Activated CD8-positive, alpha-beta T cell treated with anti-CD3 and anti-CD28 coated beads for 36 hours (primary cell): Measurements from ENCODE around the gene PALLD. TPM values are rescaled to one million over a fixed set of nuclear protein-coding genes. Genes with fewer than 3 reads are reported as not detected.

Experiments
- ATAC-seq: fragments of 200-7000 bp; cut with Tn5 transposase; one replicate; pipeline ENCODE4 v1.10.0; 2021; ENCODE audit warnings: mild to moderate bottlenecking, moderate library complexity
- CTCF ChIA-PET: fragments of 350-600 bp; sonication (Branson Sonifier 250); formaldehyde crosslinking; loops from one replicate; lab custom pipeline; 2021; ENCODE audit warnings: antibody characterized with exemption; lab: Charles Lee
- POLR2A ChIA-PET: fragments of 350-600 bp; sonication (Branson Sonifier 250); formaldehyde crosslinking; loops from one replicate; lab custom pipeline; 2021; ENCODE audit warnings: antibody characterized with exemption; lab: Charles Lee
- DNase-seq: peaks from one replicate; pipeline ENCODE4 v3.0.0-alpha.2; 2020
- H3K27ac Mint-ChIP-seq: one replicate; pipeline ENCODE4 v1.8.0; 2021; ENCODE audit warnings: mild to moderate bottlenecking, mixed read lengths
- H3K27me3 Mint-ChIP-seq: one replicate; pipeline ENCODE4 v1.8.0; 2021; ENCODE audit warnings: mixed read lengths
- H3K36me3 Mint-ChIP-seq: one replicate; pipeline ENCODE4 v1.8.0; 2021; ENCODE audit warnings: low read depth, mixed read lengths
- H3K4me1 Mint-ChIP-seq: one replicate; pipeline ENCODE4 v1.8.0; 2021; ENCODE audit warnings: low read depth, mixed read lengths
- H3K4me3 Mint-ChIP-seq: one replicate; pipeline ENCODE4 v1.8.0; 2021; ENCODE audit warnings: mild to moderate bottlenecking, moderate library complexity, mixed read lengths
- H3K9me3 Mint-ChIP-seq: one replicate; pipeline ENCODE4 v1.8.0; 2021; ENCODE audit warnings: mixed read lengths
- CTCF ChIP-seq: fragments of 200-600 bp; IDR thresholded peaks from one replicate; pipeline ENCODE4 v1.8.0; 2022; ENCODE audit warnings: antibody characterized with exemption, mild to moderate bottlenecking
- intact Hi-C: fragments of 100-400 bp; cut with micrococcal nuclease; formaldehyde crosslinking; loops from one replicate; pipeline ENCODE4 v1.10.0; 2022
- total RNA-seq, 2 experiments: library from RNA; stranded (reverse); gene quantifications; one replicate each; pipeline ENCODE4 v1.2.3, GENCODE V29; 2021

Gene PALLD
- total RNA-seq, 2 experiments from 2014 or later: 0.41 to 0.60 TPM

DNA sequence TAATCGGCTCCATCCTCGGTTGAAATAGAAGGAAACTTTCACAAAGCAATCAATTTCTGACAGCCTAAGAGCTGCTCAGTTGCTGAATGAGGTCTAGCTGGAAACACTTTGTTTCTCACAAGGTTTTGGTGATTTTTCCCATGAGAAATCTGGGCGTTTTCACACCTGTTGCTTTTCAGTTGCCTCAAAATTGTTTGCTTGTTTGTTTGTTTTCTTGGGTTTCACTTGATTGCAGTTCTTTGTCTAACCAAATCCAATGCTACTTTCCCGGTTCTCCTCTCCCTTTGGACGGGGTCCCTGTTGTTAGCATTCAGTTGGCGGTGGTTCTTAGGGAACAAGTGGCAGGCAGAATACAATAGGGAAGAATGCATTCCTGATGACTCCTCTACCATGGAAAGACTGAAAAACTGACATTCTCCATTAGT, 135.5 kb downstream of the PALLD start:
- no peak for TF ChIP-seq CTCF
- Mint-ChIP-seq H3K4me3 (peak overlapping the region; percentile 26), H3K9me3 (no peaks in the 10 kb centered on the region), H3K4me1 (peaks cover 6% of the 10 kb centered on the region), H3K36me3 (no peaks in the 10 kb centered on the region), H3K27ac (no peak overlapping the region), H3K27me3 (peaks cover 51% of the 10 kb centered on the region)
- ATAC-seq: no peak
- DNase-seq: no peak
- CTCF ChIA-PET: interaction anchor here (1.0 kb wide), 1 partner anchor 13 kb away, joined by 3 read pairs; no protein-coding TSS in a partner anchor
- intact Hi-C loops: no loop called here
- POLR2A ChIA-PET: no interaction called here

- peaks cover 51% of the 10 kb centered on the region for H3K27me3 Mint-ChIP-seq
- no peak for ATAC-seq
- peaks cover 6% of the 10 kb centered on the region for H3K4me1 Mint-ChIP-seq
- H3K27ac Mint-ChIP-seq: no peak overlapping the region
- H3K4me3 Mint-ChIP-seq: no peak overlapping the region
- DNase-seq: no peak
- intact Hi-C loops: no loop called here
- no peak for TF ChIP-seq CTCF
- ChIA-PET POLR2A (interaction anchor here (0.6 kb wide), 1 partner anchor 99 kb away, joined by 3 read pairs; no protein-coding TSS in a partner anchor), CTCF (interaction anchor here (1.2 kb wide), 1 partner anchor 13 kb away, joined by 3 read pairs; no protein-coding TSS in a partner anchor)
- no peaks in the 10 kb centered on the region for H3K9me3 Mint-ChIP-seq
- no peaks in the 10 kb centered on the region for H3K36me3 Mint-ChIP-seq
Measured at GRCh38 chr4:168633064-168633463, 136.2 kb downstream of the PALLD start.

GRCh38 chr4:168633496-168633895, 136.6 kb downstream of the PALLD start:
- H3K27ac Mint-ChIP-seq: no peak overlapping the region
- POLR2A ChIA-PET: interaction anchor here (0.6 kb wide), 1 partner anchor 98 kb away, joined by 3 read pairs; no protein-coding TSS in a partner anchor
- intact Hi-C loops: no loop called here
- no peak overlapping the region for H3K4me3 Mint-ChIP-seq
- peaks cover 6% of the 10 kb centered on the region for H3K4me1 Mint-ChIP-seq
- DNase-seq: no peak
- TF ChIP-seq CTCF: no peak
- no peak for ATAC-seq
- H3K9me3 Mint-ChIP-seq: no peaks in the 10 kb centered on the region
- peaks cover 49% of the 10 kb centered on the region for H3K27me3 Mint-ChIP-seq
- no peaks in the 10 kb centered on the region for H3K36me3 Mint-ChIP-seq
- CTCF ChIA-PET: interaction anchor here (1.2 kb wide), 1 partner anchor 12 kb away, joined by 3 read pairs; no protein-coding TSS in a partner anchor

DNA sequence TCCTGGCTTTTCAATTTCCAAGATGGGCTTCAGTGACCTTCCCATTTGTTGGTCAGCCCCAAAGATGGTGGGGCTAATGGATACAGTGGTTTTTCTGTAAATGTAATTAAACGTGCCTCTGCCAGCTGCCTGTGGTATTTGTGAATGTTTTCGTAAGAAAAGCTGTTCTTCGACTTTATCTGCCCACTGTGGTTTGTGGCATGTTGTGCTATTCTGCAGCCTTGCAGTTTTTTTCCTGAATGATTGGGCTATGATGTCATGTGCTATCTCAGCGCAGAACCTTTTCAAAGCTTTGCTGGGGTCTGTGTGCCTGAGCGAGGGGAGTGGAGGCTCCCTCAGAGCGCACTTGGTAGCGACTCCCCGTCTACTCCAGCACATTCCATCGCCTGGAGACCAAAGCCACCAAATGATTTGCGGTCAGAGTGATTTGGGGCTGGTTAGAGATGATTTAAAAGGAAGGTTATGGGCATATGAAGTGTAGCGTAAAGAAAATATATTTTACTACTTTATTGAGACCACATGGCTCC, 137.5 kb downstream of the PALLD start:
- no peak for TF ChIP-seq CTCF
- no peaks in the 10 kb centered on the region for H3K9me3 Mint-ChIP-seq
- peaks cover 46% of the 10 kb centered on the region for H3K27me3 Mint-ChIP-seq
- H3K27ac Mint-ChIP-seq: no peak overlapping the region
- no peak for ATAC-seq
- CTCF ChIA-PET: no interaction called here
- H3K4me1 Mint-ChIP-seq: peaks cover 6% of the 10 kb centered on the region
- POLR2A ChIA-PET: no interaction called here
- H3K36me3 Mint-ChIP-seq: no peaks in the 10 kb centered on the region
- H3K4me3 Mint-ChIP-seq: no peak overlapping the region
- DNase-seq: no peak
- intact Hi-C loops: no loop called here

- Mint-ChIP-seq H3K27ac (no peak overlapping the region), H3K9me3 (no peaks in the 10 kb centered on the region), H3K4me3 (no peak overlapping the region), H3K4me1 (peaks cover 4% of the 10 kb centered on the region), H3K36me3 (no peaks in the 10 kb centered on the region), H3K27me3 (peaks cover 30% of the 10 kb centered on the region)
- POLR2A ChIA-PET: no interaction called here
- intact Hi-C loops: no loop called here
- TF ChIP-seq CTCF: no peak
- DNase-seq (no peak), ATAC-seq (no peak)
- CTCF ChIA-PET: no interaction called here
Measured at GRCh38 chr4:168636040-168636439, 139.2 kb downstream of the PALLD start.
